GM10266 (cell line): ENCODE measurements around the gene GAL.

ENCODE experiments used
- DNase-seq: peaks from one replicate; pipeline ENCODE4 v3.0.0; 2012; ENCODE audit errors: extremely low spot score
- CTCF ChIP-seq: IDR thresholded peaks from 2 replicates; pipeline ENCODE4 v1.5.1; 2012; ENCODE audit warnings: mild to moderate bottlenecking, low read depth; ENCODE audit not compliant: control insufficient read depth, insufficient read depth; ENCODE audit errors: missing control alignments

GAL gene

GRCh38 chr11:68655806-68656205 lies 28.5 kb upstream of the GAL start:
- TF ChIP-seq CTCF = no peak
- DNase-seq = no peak

- DNase-seq = no peak
- TF ChIP-seq CTCF = no peak
These were observed 27.1 kb upstream of the GAL start for GRCh38 chr11:68657021-68657780.

GRCh38 chr11:68658097-68658496 lies 26.2 kb upstream of the GAL start:
- no peak for DNase-seq
- no peak for TF ChIP-seq CTCF

- no peak for TF ChIP-seq CTCF
These were observed 25.7 kb upstream of the GAL start for GRCh38 chr11:68658661-68659060.

GRCh38 chr11:68659158-68659921 lies 25.0 kb upstream of the GAL start:
- no peak for DNase-seq
- no peak for TF ChIP-seq CTCF

More at GRCh38 chr11:68658661-68659060, 25.7 kb upstream of the GAL start:
- no peak for DNase-seq

- no peak for TF ChIP-seq CTCF
- DNase-seq = no peak
These were observed 24.1 kb upstream of the GAL start for GRCh38 chr11:68660066-68660810.
